SU-DHL-6 (cell line): ENCODE measurements around the gene MTHFD1.
"Not testable (repeated sequence)": the region's sequence is repeated elsewhere in the genome, so short reads cannot be mapped to it uniquely, and the experiment has no call there.

Experiments used
- H2AFZ ChIP-seq: fragments of 200-600 bp; sonication (generic); 2 replicates; pipeline ENCODE4 v1.6.1; 2014; ENCODE audit warnings: low read depth, mild to moderate bottlenecking, moderate library complexity, mixed read lengths, antibody characterized with exemption, low read length; ENCODE audit not compliant: severe bottlenecking
- H3F3A ChIP-seq: fragments of 200-600 bp; shearing (Covaris generic); 2 replicates; pipeline ENCODE4 v1.6.0; 2016; ENCODE audit warnings: antibody characterized with exemption, mild to moderate bottlenecking; ENCODE audit not compliant: insufficient read depth
- H3K27ac ChIP-seq: fragments of 200-600 bp; sonication (generic); 2 replicates; pipeline ENCODE4 v1.5.1; 2016; ENCODE audit warnings: low read depth, mild to moderate bottlenecking, low read length, moderate library complexity, mixed read lengths
- H3K27me3 ChIP-seq: fragments of 200-600 bp; sonication (generic), shearing (Covaris generic); 2 replicates; pipeline ENCODE4 v1.6.0; 2014; ENCODE audit warnings: mild to moderate bottlenecking, low read length
- H3K36me3 ChIP-seq: fragments of 200-600 bp; sonication (generic); 2 replicates; pipeline ENCODE4 v1.6.1; 2014; ENCODE audit warnings: mild to moderate bottlenecking, low read length, mixed read lengths
- H3K4me2 ChIP-seq: fragments of 300-600, 200-600 bp; shearing (Covaris generic), sonication (generic); 2 replicates; pipeline ENCODE4 v1.6.0; 2014; ENCODE audit warnings: low read length, low read depth, mild to moderate bottlenecking; ENCODE audit not compliant: poor library complexity, severe bottlenecking
- H3K4me3 ChIP-seq: fragments of 200-600 bp; sonication (generic); 2 replicates; pipeline ENCODE4 v1.5.1; 2014; ENCODE audit warnings: antibody characterized with exemption, low read length, mild to moderate bottlenecking, mixed read lengths; ENCODE audit not compliant: insufficient read depth, poor library complexity, severe bottlenecking
- H3K79me2 ChIP-seq: fragments of 200-600 bp; sonication (generic); 2 replicates; pipeline ENCODE4 v1.6.1; 2014; ENCODE audit warnings: mild to moderate bottlenecking, low read length, moderate library complexity; ENCODE audit not compliant: insufficient read depth
- H3K9ac ChIP-seq: fragments of 200-600 bp; sonication (generic); 2 replicates; pipeline ENCODE4 v1.7.0; 2014; ENCODE audit warnings: mild to moderate bottlenecking, low read length
- H3K9me2 ChIP-seq: fragments of 200-600 bp; sonication (generic); replicated peaks from 2 replicates; pipeline ENCODE4 v1.6.1; 2014; ENCODE audit warnings: low read length; ENCODE audit not compliant: insufficient read depth
- H3K9me3 ChIP-seq: fragments of 200-600 bp; sonication (generic); 2 replicates; pipeline ENCODE4 v1.6.1; 2014; ENCODE audit warnings: low read length, mixed read lengths; ENCODE audit not compliant: insufficient read depth
- H4K20me1 ChIP-seq: fragments of 200-600 bp; sonication (generic); 2 replicates; pipeline ENCODE4 v1.6.1; 2014; ENCODE audit warnings: low read depth, mild to moderate bottlenecking, antibody characterized with exemption, low read length, moderate library complexity, mixed read lengths
- CTCF ChIP-seq: fragments of 200-600 bp; sonication (generic); IDR thresholded peaks from one replicate; pipeline ENCODE4 v1.5.1; 2017; ENCODE audit warnings: antibody characterized with exemption, mild to moderate bottlenecking, low read length, moderate library complexity; ENCODE audit not compliant: insufficient read depth, poor library complexity, severe bottlenecking
- EZH2phosphoT487 ChIP-seq: fragments of 200-600 bp; sonication (generic), shearing (Covaris generic); conservative IDR thresholded peaks from 2 replicates; pipeline ENCODE4 v1.6.1; 2018; ENCODE audit warnings: mild to moderate bottlenecking, antibody characterized with exemption, low read length, moderate library complexity, mixed read lengths

Gene MTHFD1

GRCh38 chr14:64388533-64389285 lies 556 bp downstream of the MTHFD1 start:
- no peaks in the 10 kb centered on the region for H3K27me3 ChIP-seq
- peaks cover 3% of the 10 kb centered on the region; the same call in 1 of the 2 replicates for H3K36me3 ChIP-seq
- H3K4me3 ChIP-seq, result peak overlapping the region; percentile 69
- H3K79me2 ChIP-seq, result peaks cover 67% of the 10 kb centered on the region
- no peaks in the 10 kb centered on the region for H4K20me1 ChIP-seq
- H3F3A ChIP-seq, result peaks cover 14% of the 10 kb centered on the region
- H3K4me2 ChIP-seq, result peak overlapping the region; percentile 89
- peak overlapping the region; percentile 61 for H2AFZ ChIP-seq
- peak overlapping the region; percentile 75 for H3K27ac ChIP-seq
- H3K9me3 ChIP-seq, result no peaks in the 10 kb centered on the region
- TF ChIP-seq EZH2phosphoT487, result no peak
- no peak for TF ChIP-seq CTCF
- H3K9ac ChIP-seq, result peak overlapping the region; percentile 94
- H3K9me2 ChIP-seq, result no peaks in the 10 kb centered on the region

GRCh38 chr14:64391113-64391725 lies 3.1 kb downstream of the MTHFD1 start:
- Histone ChIP-seq H3K9ac (0 out of 2 replicates have a peak overlapping the region, but pooled peaks have one; percentile 3), H3K4me3 (no peak overlapping the region), H3K79me2 (peaks cover 90% of the 10 kb centered on the region), H3K36me3 (peaks cover 3% of the 10 kb centered on the region; the same call in 1 of the 2 replicates), H4K20me1 (no peaks in the 10 kb centered on the region), H3K27ac (no peak overlapping the region), H3K9me2 (no peaks in the 10 kb centered on the region), H3K4me2 (peak overlapping the region; percentile 26), H3K9me3 (no peaks in the 10 kb centered on the region), H3F3A (peaks cover 5% of the 10 kb centered on the region), H2AFZ (no peak overlapping the region), H3K27me3 (no peaks in the 10 kb centered on the region)
- TF ChIP-seq EZH2phosphoT487, result no peak
- TF ChIP-seq CTCF, result no peak

GRCh38 chr14:64391986-64392385 lies 3.8 kb downstream of the MTHFD1 start:
- peaks cover 91% of the 10 kb centered on the region for H3K79me2 ChIP-seq
- H3K4me3 ChIP-seq, result no peak overlapping the region
- no peaks in the 10 kb centered on the region for H4K20me1 ChIP-seq
- H3K9ac ChIP-seq, result 0 out of 2 replicates have a peak overlapping the region, but pooled peaks have one; percentile 3
- no peak overlapping the region for H2AFZ ChIP-seq
- H3F3A ChIP-seq, result no peaks in the 10 kb centered on the region
- H3K4me2 ChIP-seq, result peak overlapping the region; percentile 26
- peaks cover 3% of the 10 kb centered on the region; the same call in 1 of the 2 replicates for H3K36me3 ChIP-seq
- no peaks in the 10 kb centered on the region for H3K9me3 ChIP-seq
- no peaks in the 10 kb centered on the region for H3K9me2 ChIP-seq
- H3K27ac ChIP-seq, result no peak overlapping the region
- no peak for TF ChIP-seq EZH2phosphoT487
- TF ChIP-seq CTCF, result no peak
- H3K27me3 ChIP-seq, result no peaks in the 10 kb centered on the region

- not testable (repeated sequence) for H3K36me3 ChIP-seq, H3K27me3 ChIP-seq, H3F3A ChIP-seq, H3K27ac ChIP-seq, H3K9me3 ChIP-seq, H4K20me1 ChIP-seq, H3K9ac ChIP-seq, H3K4me3 ChIP-seq, H2AFZ ChIP-seq, H3K9me2 ChIP-seq
- peaks cover 97% of the 10 kb centered on the region for H3K79me2 ChIP-seq
- H3K4me2 ChIP-seq, result peak overlapping the region; percentile 12
Observed at GRCh38 chr14:64393189-64393726, 5.1 kb downstream of the MTHFD1 start.
